Measurements from ENCODE around the gene STARD8.

The STARD8 gene

DNA sequence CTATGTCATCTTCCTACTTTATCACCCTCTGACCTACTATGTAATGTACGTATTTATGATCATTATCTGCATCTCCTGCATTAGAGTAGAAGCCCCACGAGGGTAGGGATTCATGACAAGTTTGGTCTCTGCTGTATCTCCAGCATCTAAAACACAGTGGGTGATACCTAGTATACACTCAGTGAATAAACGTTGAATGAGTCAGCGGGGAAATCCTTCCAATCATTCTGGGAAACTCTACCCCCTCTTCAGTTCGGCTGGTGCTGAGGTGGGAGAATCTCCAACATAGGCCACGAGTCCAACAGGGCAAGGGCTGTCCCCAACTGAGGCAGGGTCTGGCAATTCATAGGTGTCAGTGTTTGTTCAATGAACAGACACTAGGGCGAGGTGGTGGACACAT, 106.9 kb downstream of the STARD8 start:
- no peak for DNase-seq

DNA sequence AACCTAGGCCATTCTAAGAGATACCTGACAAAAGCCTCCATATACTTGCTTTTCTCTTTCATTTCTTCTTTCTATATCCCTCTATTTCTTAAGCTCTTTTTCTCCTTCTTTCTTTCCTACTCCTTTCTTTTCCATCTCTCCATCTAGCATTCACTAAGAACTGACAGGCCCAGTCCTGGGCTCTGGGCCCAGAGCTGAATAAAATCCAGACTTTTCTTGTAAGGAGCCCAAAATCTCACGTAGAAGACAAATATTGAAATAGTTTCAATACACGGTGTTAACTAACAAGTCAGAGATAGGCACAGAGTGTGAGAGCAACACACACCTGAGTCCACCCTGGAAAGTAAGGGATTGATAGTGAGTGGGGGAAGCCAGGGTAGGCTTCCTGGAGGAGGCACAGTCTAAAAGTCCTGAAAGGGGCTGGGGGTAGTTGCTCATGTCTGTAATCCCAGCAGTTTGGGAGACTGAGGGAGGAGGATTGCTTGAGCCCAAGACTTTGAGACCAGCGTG, 108.2 kb downstream of the STARD8 start:
- DNase-seq: no peak

GRCh38 chrX:68757331-68757730, 109.9 kb downstream of the STARD8 start:
- no peak for DNase-seq

- no peak for DNase-seq
Measured at GRCh38 chrX:68757731-68758130, 110.3 kb downstream of the STARD8 start.

- no peak for DNase-seq
Measured at GRCh38 chrX:68758671-68759070, 111.2 kb downstream of the STARD8 start.

DNA sequence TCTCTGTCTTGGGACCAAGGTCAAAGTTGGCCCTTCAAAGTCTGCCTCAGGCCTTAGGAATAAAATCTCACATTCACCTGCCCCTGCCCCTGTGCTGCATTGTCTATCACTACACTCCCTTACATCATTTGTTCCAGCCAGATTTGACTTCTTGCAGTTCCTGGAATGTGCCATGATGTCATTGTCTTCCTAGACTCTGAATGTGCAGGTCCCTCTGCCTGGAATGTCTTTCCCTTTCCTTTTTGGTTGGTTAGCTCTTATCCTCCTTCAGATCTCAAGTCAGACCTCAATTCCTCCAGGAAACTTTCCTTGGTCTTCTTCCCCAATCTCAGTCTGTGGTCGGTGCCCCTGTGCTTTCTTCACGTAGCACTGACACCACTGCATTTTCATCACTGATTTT, 113.6 kb downstream of the STARD8 start:
- DNase-seq: no peak

GRCh38 chrX:68762766-68763165, 115.3 kb downstream of the STARD8 start:
- no peak for DNase-seq

DNA sequence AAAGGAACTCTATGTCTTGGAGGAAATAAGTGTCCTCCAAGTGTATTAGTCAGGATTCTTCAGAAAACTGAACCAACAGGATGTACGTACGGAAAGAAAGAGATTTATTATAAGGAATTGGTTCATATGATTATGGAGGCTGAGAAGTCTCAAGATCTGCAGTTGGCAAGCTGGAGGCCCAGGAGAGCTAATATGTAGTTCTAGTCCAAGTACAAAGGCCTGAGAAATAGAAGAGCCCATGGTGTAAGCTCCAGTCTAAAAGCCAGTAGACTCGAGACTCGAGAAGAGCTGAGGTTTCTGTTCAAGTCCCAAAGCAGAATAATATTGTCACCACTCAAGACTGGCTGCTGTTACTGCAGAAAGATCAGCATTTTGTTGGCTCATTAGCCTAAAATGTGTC, 116.0 kb downstream of the STARD8 start:
- no peak for DNase-seq

Data from NCI-H1417 (cell line).